Keratinocyte (primary cell): ENCODE results near the gene MAPRE2. TPM values are rescaled to one million over a fixed set of nuclear protein-coding genes. Genes with fewer than 3 reads are reported as not detected.

Experiments used
- DNase-seq: peaks from one replicate; pipeline ENCODE4 v3.0.0-alpha.2; 2011; ENCODE audit warnings: low read depth, missing footprints, low spot score
- FAIRE-seq: peaks from 2 replicates; lab custom pipeline; 2011; peaks lifted over from hg19 to GRCh38; lab: Jason Lieb, UNC
- H2AFZ ChIP-seq: 2 replicates; pipeline ENCODE4 v1.6.0; 2012; ENCODE audit warnings: low read length, control low read depth, inconsistent platforms; ENCODE audit not compliant: control insufficient read depth
- H3K27ac ChIP-seq: 2 replicates; pipeline ENCODE4 v1.5.1; 2011; ENCODE audit warnings: low read length; ENCODE audit not compliant: control insufficient read depth, insufficient read depth
- H3K27me3 ChIP-seq: 3 replicates; pipeline ENCODE4 v1.6.0; 2011; ENCODE audit warnings: low read length; ENCODE audit not compliant: control insufficient read depth, insufficient read depth; ENCODE audit errors: extremely low read depth
- H3K36me3 ChIP-seq, 2 experiments: 2 replicates in 1 of 2; 3 replicates in 1 of 2; pipeline ENCODE4 v1.5.1; 2011; ENCODE audit warnings: low read length in 2 of 2, mild to moderate bottlenecking in 1 of 2; ENCODE audit not compliant: control insufficient read depth in 2 of 2, insufficient read depth in 2 of 2; ENCODE audit errors: extremely low read depth in 1 of 2
- H3K4me1 ChIP-seq: 3 replicates; pipeline ENCODE4 v1.5.1; 2011; ENCODE audit warnings: low read length; ENCODE audit not compliant: control insufficient read depth, insufficient read depth; ENCODE audit errors: extremely low read depth
- H3K4me2 ChIP-seq: 3 replicates; pipeline ENCODE4 v1.6.0; 2011; ENCODE audit warnings: low read depth, low read length; ENCODE audit not compliant: control insufficient read depth, insufficient read depth; ENCODE audit errors: extremely low read depth
- H3K4me3 ChIP-seq, 3 experiments: fragments of 200-600 bp in 1 of 3; sonication (generic) in 1 of 3; 2 replicates in 2 of 3; 3 replicates in 1 of 3; pipeline ENCODE4 v1.5.1; 2011 to 2016; ENCODE audit warnings: low read length in 3 of 3, mild to moderate bottlenecking in 3 of 3, control low read depth in 2 of 3, inconsistent platforms in 1 of 3, low read depth in 1 of 3, mixed read lengths in 1 of 3, mixed run types in 1 of 3, moderate library complexity in 1 of 3; ENCODE audit not compliant: control insufficient read depth in 2 of 3, insufficient read depth in 2 of 3; ENCODE audit errors: extremely low read depth in 1 of 3
- H3K79me2 ChIP-seq: 2 replicates; pipeline ENCODE4 v1.6.0; 2012; ENCODE audit warnings: low read length; ENCODE audit not compliant: control insufficient read depth, insufficient read depth
- H3K9ac ChIP-seq: 3 replicates; pipeline ENCODE4 v1.6.0; 2011; ENCODE audit warnings: low read length; ENCODE audit not compliant: control insufficient read depth, insufficient read depth; ENCODE audit errors: extremely low read depth
- H3K9me1 ChIP-seq: 3 replicates; pipeline ENCODE4 v1.6.0; 2011; ENCODE audit warnings: low read length; ENCODE audit not compliant: control insufficient read depth, insufficient read depth; ENCODE audit errors: extremely low read depth
- H3K9me3 ChIP-seq: 2 replicates; pipeline ENCODE4 v1.5.1; 2012; ENCODE audit warnings: low read depth, low read length; ENCODE audit not compliant: control insufficient read depth
- H4K20me1 ChIP-seq: 3 replicates; pipeline ENCODE4 v1.6.0; 2011; ENCODE audit warnings: low read length; ENCODE audit not compliant: control insufficient read depth, insufficient read depth; ENCODE audit errors: extremely low read depth
- EZH2 ChIP-seq: IDR thresholded peaks from one replicate; pipeline ENCODE4 v1.6.1; 2012; ENCODE audit warnings: inconsistent platforms, mild to moderate bottlenecking, low read length, moderate library complexity
- dilution Hi-C: fragments of 300-500 bp; cut with MboI; formaldehyde crosslinking; loops from one replicate; pipeline ENCODE4 v1.7.0; 2020; ENCODE audit warnings: low sequenced_read_pairs; ENCODE audit not compliant: extremely low pct_ligation_motif_present
- polyA plus RNA-seq, 5 experiments: library from polyadenylated mRNA; depleted of rRNA in 3 of 5; stranded (reverse) in 3 of 5; stranded (forward) in 1 of 5; unstranded in 1 of 5; fragments of >200 nt; gene quantifications; 1 replicate in 1 of 5; 2 replicates in 3 of 5; 3 replicates in 1 of 5; pipeline versions ENCODE4 v1.2.1 to v1.2.3, GENCODE V29; 2011 to 2012; ENCODE audit warnings: missing spikeins in 2 of 5, low read depth in 1 of 5, low replicate concordance in 1 of 5
- TF ChIP-seq, protein P1 (sequence below), 3 experiments: IDR thresholded peaks in 1 of 3; conservative IDR thresholded peaks in 1 of 3; optimal IDR thresholded peaks in 1 of 3; 2 replicates in 2 of 3; 3 replicates in 1 of 3; pipeline versions ENCODE3 to v1.5.1; 2011; ENCODE audit warnings: low read length in 3 of 3, mild to moderate bottlenecking in 3 of 3, moderate library complexity in 2 of 3, control low read depth in 1 of 3, inconsistent platforms in 1 of 3; ENCODE audit not compliant: insufficient read depth in 2 of 3; ENCODE audit errors: extremely low read depth in 1 of 3

The MAPRE2 gene
- polyA plus RNA-seq, 1 donor (not counting 4 experiments of a cell fraction or from before 2014, with no cell fraction given): 14.2 TPM

DNA sequence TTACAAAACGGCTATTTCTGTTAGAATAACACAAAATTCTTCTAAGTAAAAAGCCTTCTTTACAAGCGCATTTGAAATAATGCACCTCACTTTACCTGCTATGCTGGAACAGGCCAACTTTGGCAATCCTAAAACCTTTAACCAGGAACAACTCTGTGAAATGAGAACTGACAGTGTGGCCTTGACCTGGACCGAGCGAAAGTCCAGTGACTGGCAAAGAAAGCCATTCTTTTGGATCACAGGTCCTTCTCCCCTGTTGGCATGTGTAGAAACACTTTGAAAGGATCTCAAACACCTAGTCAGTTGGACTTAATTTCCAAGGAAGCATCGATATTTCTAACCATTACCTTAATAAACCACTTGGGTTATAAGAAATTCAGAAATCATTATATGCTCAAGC, 21.2 kb downstream of the MAPRE2 start:
- no peak for DNase-seq
- no peak overlapping the region for H2AFZ ChIP-seq
- H3K27ac ChIP-seq: no peak overlapping the region
- no peaks in the 10 kb centered on the region for H3K9me1 ChIP-seq
- no peaks in the 10 kb centered on the region for H3K9me3 ChIP-seq
- no peaks in the 10 kb centered on the region for H3K79me2 ChIP-seq
- dilution Hi-C loops: no loop called here
- no peak overlapping the region for H3K9ac ChIP-seq
- no peak overlapping the region for H3K4me2 ChIP-seq
- no peak for FAIRE-seq
- no peaks in the 10 kb centered on the region for H3K4me1 ChIP-seq
- H3K36me3 ChIP-seq: no peaks in the 10 kb centered on the region
- no peak for TF ChIP-seq EZH2
- TF ChIP-seq, protein P1, sequence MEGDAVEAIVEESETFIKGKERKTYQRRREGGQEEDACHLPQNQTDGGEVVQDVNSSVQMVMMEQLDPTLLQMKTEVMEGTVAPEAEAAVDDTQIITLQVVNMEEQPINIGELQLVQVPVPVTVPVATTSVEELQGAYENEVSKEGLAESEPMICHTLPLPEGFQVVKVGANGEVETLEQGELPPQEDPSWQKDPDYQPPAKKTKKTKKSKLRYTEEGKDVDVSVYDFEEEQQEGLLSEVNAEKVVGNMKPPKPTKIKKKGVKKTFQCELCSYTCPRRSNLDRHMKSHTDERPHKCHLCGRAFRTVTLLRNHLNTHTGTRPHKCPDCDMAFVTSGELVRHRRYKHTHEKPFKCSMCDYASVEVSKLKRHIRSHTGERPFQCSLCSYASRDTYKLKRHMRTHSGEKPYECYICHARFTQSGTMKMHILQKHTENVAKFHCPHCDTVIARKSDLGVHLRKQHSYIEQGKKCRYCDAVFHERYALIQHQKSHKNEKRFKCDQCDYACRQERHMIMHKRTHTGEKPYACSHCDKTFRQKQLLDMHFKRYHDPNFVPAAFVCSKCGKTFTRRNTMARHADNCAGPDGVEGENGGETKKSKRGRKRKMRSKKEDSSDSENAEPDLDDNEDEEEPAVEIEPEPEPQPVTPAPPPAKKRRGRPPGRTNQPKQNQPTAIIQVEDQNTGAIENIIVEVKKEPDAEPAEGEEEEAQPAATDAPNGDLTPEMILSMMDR (optimal IDR thresholded peaks at IDR 0.05 in 1 of 3, IDR thresholded peaks at IDR 0.05 in 1 of 3, conservative IDR thresholded peaks at IDR 0.05 in 1 of 3; ENCODE audit: extremely low read depth in 1 of 3, insufficient read depth in 2 of 3, low read length in 3 of 3): no peak
- H4K20me1 ChIP-seq: no peaks in the 10 kb centered on the region
- H3K4me3 ChIP-seq: no peak overlapping the region
- H3K27me3 ChIP-seq: no peaks in the 10 kb centered on the region

DNA sequence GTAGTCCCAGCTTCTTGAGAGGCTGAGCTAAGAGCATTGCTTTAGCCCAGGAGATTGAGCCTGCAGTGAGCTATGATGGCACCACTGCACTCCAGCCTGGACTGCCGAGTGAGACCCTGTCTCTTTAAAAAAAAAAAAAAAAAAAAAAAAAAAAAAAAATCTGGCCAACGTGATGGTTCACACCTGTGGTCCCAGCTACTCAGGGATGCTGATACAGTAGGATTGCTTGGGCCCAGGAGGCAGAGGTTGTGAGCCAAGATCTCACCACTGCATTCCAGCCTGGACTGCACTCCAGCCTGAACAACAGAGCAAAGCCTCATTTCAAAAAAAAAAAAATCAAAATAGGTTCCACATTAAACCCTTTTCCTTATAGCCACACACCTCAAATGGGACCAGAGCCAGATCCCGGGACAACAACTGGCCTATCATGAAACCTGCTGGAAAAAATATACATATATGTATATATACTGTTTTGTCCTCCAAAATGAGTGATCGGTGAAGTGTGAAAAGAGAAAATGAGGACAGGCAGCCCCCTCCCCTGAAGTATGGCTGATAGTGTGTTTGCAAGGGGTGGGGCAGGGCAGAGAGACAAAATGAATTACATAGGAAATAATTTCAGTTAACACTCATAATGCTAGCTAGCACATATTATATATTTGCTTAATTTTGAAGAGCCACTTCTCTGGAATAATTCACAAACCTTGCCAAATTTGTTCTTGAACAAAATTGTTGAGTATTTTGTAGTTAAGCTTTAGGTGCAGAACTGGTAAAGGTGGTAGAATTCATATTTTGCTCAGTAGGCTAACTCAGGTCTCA, 22.9 kb downstream of the MAPRE2 start:
- H3K9ac ChIP-seq: no peak overlapping the region
- TF ChIP-seq EZH2: no peak
- TF ChIP-seq, protein P1 (optimal IDR thresholded peaks at IDR 0.05 in 1 of 3, IDR thresholded peaks at IDR 0.05 in 1 of 3, conservative IDR thresholded peaks at IDR 0.05 in 1 of 3; ENCODE audit: extremely low read depth in 1 of 3, insufficient read depth in 2 of 3, low read length in 3 of 3): no peak
- no peaks in the 10 kb centered on the region for H3K79me2 ChIP-seq
- H4K20me1 ChIP-seq: no peaks in the 10 kb centered on the region
- dilution Hi-C loops: no loop called here
- FAIRE-seq: no peak
- no peak overlapping the region for H3K4me3 ChIP-seq
- no peaks in the 10 kb centered on the region for H3K9me3 ChIP-seq
- no peaks in the 10 kb centered on the region for H3K27me3 ChIP-seq
- no peak overlapping the region for H3K4me2 ChIP-seq
- no peak for DNase-seq
- H3K27ac ChIP-seq: no peak overlapping the region
- no peaks in the 10 kb centered on the region for H3K9me1 ChIP-seq
- H3K36me3 ChIP-seq: no peaks in the 10 kb centered on the region
- H3K4me1 ChIP-seq: no peaks in the 10 kb centered on the region
- H2AFZ ChIP-seq: no peak overlapping the region
